Astrocyte of the cerebellum (primary cell): ENCODE measurements around the gene KLF2.

Source experiments
- DNase-seq: peaks from one replicate; pipeline ENCODE4 v3.0.0-alpha.2; 2011; ENCODE audit warnings: low read depth
- H3K4me3 ChIP-seq: 2 replicates; pipeline ENCODE4 v1.5.1; 2011; ENCODE audit warnings: mild to moderate bottlenecking, low read depth, low read length, moderate library complexity
- CTCF ChIP-seq: IDR thresholded peaks from 2 replicates; pipeline ENCODE4 v1.5.1; 2012; ENCODE audit warnings: low read length, low read depth, moderate library complexity, mild to moderate bottlenecking; ENCODE audit errors: missing control alignments
- in situ Hi-C: cut with HindIII; loops from 2 replicates; pipeline ENCODE4 v1.10.0; 2017; ENCODE audit warnings: low sequenced_read_pairs

Gene KLF2

GRCh38 chr19:16374436-16374835, 49.8 kb downstream of the KLF2 start:
- DNase-seq, result no peak
- H3K4me3 ChIP-seq, result no peak overlapping the region
- no peak for TF ChIP-seq CTCF
- in situ Hi-C loops, result loop anchor here (5.0 kb wide), 3 partner anchors 87 to 247 kb away; no protein-coding TSS in a partner anchor

- H3K4me3 ChIP-seq, result no peak overlapping the region
Measured at GRCh38 chr19:16375157-16375935, 50.7 kb downstream of the KLF2 start.

GRCh38 chr19:16375936-16376185, 51.2 kb downstream of the KLF2 start:
- TF ChIP-seq CTCF, result no peak
- in situ Hi-C loops, result no loop called here
- no peak for DNase-seq
- H3K4me3 ChIP-seq, result no peak overlapping the region

More at GRCh38 chr19:16375157-16375935, 50.7 kb downstream of the KLF2 start:
- in situ Hi-C loops, result no loop called here
- no peak for DNase-seq
- no peak for TF ChIP-seq CTCF

GRCh38 chr19:16376241-16376640, 51.6 kb downstream of the KLF2 start:
- in situ Hi-C loops, result no loop called here
- no peak overlapping the region for H3K4me3 ChIP-seq
- TF ChIP-seq CTCF, result no peak
- DNase-seq, result no peak

- DNase-seq, result no peak
- no peak overlapping the region for H3K4me3 ChIP-seq
- TF ChIP-seq CTCF, result peak; percentile 44
- in situ Hi-C loops, result no loop called here
Measured at GRCh38 chr19:16376649-16377048, 52.0 kb downstream of the KLF2 start.

- no peak for DNase-seq
- TF ChIP-seq CTCF, result no peak
- no peak overlapping the region for H3K4me3 ChIP-seq
- in situ Hi-C loops, result no loop called here
Measured at GRCh38 chr19:16377521-16377920, 52.9 kb downstream of the KLF2 start.
